HG02938 (cell line): Measurements from ENCODE around the gene EFHB.
"Not testable (repeated sequence)": the region's sequence is repeated elsewhere in the genome, so short reads cannot be mapped to it uniquely, and the experiment has no call there.

Experiments used
- ATAC-seq: cut with Tn5 transposase; IDR thresholded peaks from one replicate; pipeline ENCODE4 v1.9.1; 2021; ENCODE audit warnings: mild to moderate bottlenecking, moderate library complexity; ENCODE audit not compliant: unreplicated experiment

Gene EFHB

GRCh38 chr3:19855318-19855717 lies 78.7 kb downstream of the EFHB start:
- not testable (repeated sequence) for ATAC-seq

DNA sequence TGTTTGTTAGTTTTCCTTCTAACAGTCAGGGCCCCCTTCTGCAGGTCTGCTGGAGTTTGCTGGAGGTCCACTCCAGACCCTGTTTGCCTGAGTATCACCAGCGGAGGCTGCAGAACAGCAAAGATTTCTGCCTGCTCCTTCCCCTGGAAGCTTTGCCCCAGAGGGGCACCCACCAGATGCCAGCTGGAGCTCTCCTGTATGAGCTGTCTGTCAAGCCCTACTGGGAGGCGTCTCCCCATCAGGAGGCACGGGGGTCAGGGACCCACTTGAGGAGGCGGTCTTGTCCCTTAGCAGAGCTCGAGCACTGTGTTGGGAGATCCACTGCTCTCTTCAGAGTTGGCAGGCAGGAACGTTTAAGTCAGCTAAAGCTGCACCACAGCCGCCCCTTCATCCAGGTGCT lies 87.4 kb downstream of the EFHB start:
- ATAC-seq: not testable (repeated sequence)
